OCI-LY3 (cell line): Measurements from ENCODE around the gene IRAG1.

Experiments used
- H2AFZ ChIP-seq: fragments of 200-600, 300-600 bp; shearing (Covaris generic); 2 replicates; pipeline ENCODE4 v1.6.0; 2014; ENCODE audit warnings: antibody characterized with exemption, low read depth, low read length
- H3K27ac ChIP-seq: fragments of 200-600, 300-600 bp; sonication (generic); 2 replicates; pipeline ENCODE4 v1.5.1; 2014; ENCODE audit warnings: mild to moderate bottlenecking, low read length, moderate library complexity, mixed read lengths
- H3K27me3 ChIP-seq: fragments of 200-600, 300-600 bp; sonication (generic); 2 replicates; pipeline ENCODE4 v1.6.1; 2014; ENCODE audit warnings: low read depth, low read length, mixed read lengths
- H3K36me3 ChIP-seq: fragments of 200-600, 300-600 bp; sonication (generic); replicated peaks from 2 replicates; pipeline ENCODE3; 2014; ENCODE audit warnings: low read depth, low read length, mixed read lengths
- H3K4me1 ChIP-seq: fragments of 300-600, 200-600 bp; sonication (generic); 2 replicates; pipeline ENCODE4 v1.6.1; 2014; ENCODE audit warnings: low read length, mixed read lengths
- H3K4me2 ChIP-seq: fragments of 200-600, 300-600 bp; sonication (generic); 2 replicates; pipeline ENCODE4 v1.6.1; 2014; ENCODE audit warnings: low read length, mixed read lengths
- H3K4me3 ChIP-seq: fragments of 300-600, 200-600 bp; sonication (generic); 2 replicates; pipeline ENCODE4 v1.5.1; 2014; ENCODE audit warnings: antibody characterized with exemption, mild to moderate bottlenecking, low read length, moderate library complexity
- H3K79me2 ChIP-seq: fragments of 300-600, 200-600 bp; shearing (Covaris generic); 2 replicates; pipeline ENCODE4 v1.6.1; 2014; ENCODE audit warnings: mild to moderate bottlenecking, low read length, mixed read lengths
- H3K9ac ChIP-seq: fragments of 300-600, 200-600 bp; shearing (Covaris generic); 2 replicates; pipeline ENCODE4 v1.6.0; 2014; ENCODE audit warnings: mild to moderate bottlenecking, low read length, moderate library complexity
- H3K9me3 ChIP-seq: fragments of 200-600, 300-600 bp; shearing (Covaris generic); 2 replicates; pipeline ENCODE4 v1.6.1; 2014; ENCODE audit warnings: low read length, mixed read lengths; ENCODE audit not compliant: insufficient read depth
- H4K20me1 ChIP-seq: fragments of 200-600, 300-600 bp; sonication (generic); 2 replicates; pipeline ENCODE4 v1.6.1; 2016; ENCODE audit warnings: low read length, mixed read lengths; ENCODE audit not compliant: insufficient read depth
- EZH2phosphoT487 ChIP-seq: fragments of 200-600 bp; shearing (Covaris generic); IDR thresholded peaks from 2 replicates; pipeline ENCODE4 v1.6.1; 2018; ENCODE audit warnings: antibody characterized with exemption, mixed run types, low read depth
- TF ChIP-seq, protein P1 (sequence below): fragments of 200-600, 300-600 bp; sonication (generic); IDR thresholded peaks from 2 replicates; pipeline ENCODE4 v1.5.1; 2014; ENCODE audit warnings: antibody characterized with exemption, low read length, low read depth

IRAG1 gene

DNA sequence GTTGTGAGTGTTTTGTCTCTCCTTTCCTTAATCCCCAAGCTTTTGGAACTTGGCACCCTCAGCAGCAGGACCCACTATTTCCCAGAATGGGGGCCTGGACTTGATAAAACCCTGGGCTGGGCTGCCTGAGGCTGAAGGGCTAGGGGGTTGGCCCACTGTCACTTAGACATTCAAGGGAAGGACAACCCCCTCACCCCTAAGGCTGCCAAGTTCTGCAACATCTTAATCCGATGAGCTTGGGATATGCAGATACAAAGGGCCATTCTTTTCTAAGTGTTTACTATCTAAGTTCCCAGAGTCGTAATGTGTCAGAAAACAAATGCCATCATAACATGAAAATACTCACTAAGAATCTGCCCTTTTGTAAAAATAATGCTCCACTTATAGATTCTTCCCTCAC, 42.9 kb downstream of the IRAG1 start:
- TF ChIP-seq EZH2phosphoT487, result no peak
- TF ChIP-seq, protein P1, sequence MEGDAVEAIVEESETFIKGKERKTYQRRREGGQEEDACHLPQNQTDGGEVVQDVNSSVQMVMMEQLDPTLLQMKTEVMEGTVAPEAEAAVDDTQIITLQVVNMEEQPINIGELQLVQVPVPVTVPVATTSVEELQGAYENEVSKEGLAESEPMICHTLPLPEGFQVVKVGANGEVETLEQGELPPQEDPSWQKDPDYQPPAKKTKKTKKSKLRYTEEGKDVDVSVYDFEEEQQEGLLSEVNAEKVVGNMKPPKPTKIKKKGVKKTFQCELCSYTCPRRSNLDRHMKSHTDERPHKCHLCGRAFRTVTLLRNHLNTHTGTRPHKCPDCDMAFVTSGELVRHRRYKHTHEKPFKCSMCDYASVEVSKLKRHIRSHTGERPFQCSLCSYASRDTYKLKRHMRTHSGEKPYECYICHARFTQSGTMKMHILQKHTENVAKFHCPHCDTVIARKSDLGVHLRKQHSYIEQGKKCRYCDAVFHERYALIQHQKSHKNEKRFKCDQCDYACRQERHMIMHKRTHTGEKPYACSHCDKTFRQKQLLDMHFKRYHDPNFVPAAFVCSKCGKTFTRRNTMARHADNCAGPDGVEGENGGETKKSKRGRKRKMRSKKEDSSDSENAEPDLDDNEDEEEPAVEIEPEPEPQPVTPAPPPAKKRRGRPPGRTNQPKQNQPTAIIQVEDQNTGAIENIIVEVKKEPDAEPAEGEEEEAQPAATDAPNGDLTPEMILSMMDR, result no peak
- H3K79me2 ChIP-seq, result no peaks in the 10 kb centered on the region
- no peaks in the 10 kb centered on the region for H3K27me3 ChIP-seq
- H3K4me2 ChIP-seq, result no peak overlapping the region
- no peaks in the 10 kb centered on the region for H3K9me3 ChIP-seq
- no peak overlapping the region for H2AFZ ChIP-seq
- no peak overlapping the region for H3K27ac ChIP-seq
- H3K4me1 ChIP-seq, result no peaks in the 10 kb centered on the region; the same call in 1 of the 2 replicates
- no peak overlapping the region for H3K4me3 ChIP-seq
- H4K20me1 ChIP-seq, result no peaks in the 10 kb centered on the region
- no peak overlapping the region for H3K9ac ChIP-seq
- H3K36me3 ChIP-seq, result no peaks in the 10 kb centered on the region

DNA sequence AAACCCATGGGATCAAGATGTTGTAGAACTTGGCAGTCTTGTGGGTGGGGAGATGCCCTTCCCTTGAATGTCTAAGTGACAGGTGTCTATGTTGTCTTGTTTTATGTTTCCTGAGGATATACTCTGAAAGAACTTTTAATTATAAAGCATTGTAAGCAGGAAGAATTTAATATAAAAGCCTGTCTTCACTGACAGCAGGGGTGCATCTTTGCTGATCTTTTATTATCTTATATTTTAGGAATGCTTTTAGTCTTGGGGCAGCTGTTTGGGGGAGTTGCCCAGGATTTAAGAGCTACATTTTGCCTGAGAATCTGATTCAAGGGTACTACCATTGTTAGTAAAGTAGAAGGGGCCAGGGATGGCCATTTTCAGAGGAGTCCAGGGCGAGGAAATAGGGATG, 43.4 kb downstream of the IRAG1 start:
- Histone ChIP-seq H2AFZ (no peak overlapping the region), H4K20me1 (no peaks in the 10 kb centered on the region), H3K4me1 (no peaks in the 10 kb centered on the region; the same call in 1 of the 2 replicates), H3K27me3 (no peaks in the 10 kb centered on the region), H3K36me3 (no peaks in the 10 kb centered on the region), H3K79me2 (no peaks in the 10 kb centered on the region), H3K27ac (no peak overlapping the region), H3K9me3 (no peaks in the 10 kb centered on the region), H3K4me2 (no peak overlapping the region), H3K4me3 (no peak overlapping the region), H3K9ac (no peak overlapping the region)
- TF ChIP-seq, protein P1, result no peak
- TF ChIP-seq EZH2phosphoT487, result no peak

DNA sequence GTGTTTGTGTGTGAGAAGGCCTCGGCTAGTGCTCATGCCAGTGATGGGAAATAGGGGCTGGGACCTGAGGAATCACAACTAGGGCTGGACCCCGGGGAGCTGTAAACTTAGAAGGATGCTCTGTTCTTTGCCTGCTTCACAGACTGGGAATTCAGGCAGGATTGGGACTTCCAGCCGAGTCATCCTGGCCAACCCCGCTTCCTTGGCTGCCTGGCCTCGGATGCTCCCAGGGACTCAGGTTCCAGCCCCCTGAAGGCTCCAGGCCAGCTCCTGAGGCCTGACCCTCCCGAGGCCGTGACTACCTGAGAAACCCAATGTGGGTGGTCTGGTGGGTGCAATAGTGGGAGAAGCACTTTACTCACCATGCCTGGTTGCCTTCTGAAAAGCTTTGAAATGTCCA, 44.7 kb downstream of the IRAG1 start:
- Histone ChIP-seq H3K36me3 (no peaks in the 10 kb centered on the region), H3K27ac (no peak overlapping the region), H3K4me2 (no peak overlapping the region), H3K9ac (no peak overlapping the region), H3K4me3 (no peak overlapping the region), H4K20me1 (no peaks in the 10 kb centered on the region), H3K79me2 (no peaks in the 10 kb centered on the region), H3K9me3 (no peaks in the 10 kb centered on the region), H2AFZ (no peak overlapping the region), H3K4me1 (no peaks in the 10 kb centered on the region), H3K27me3 (no peaks in the 10 kb centered on the region)
- TF ChIP-seq, protein P1, result no peak
- no peak for TF ChIP-seq EZH2phosphoT487

DNA sequence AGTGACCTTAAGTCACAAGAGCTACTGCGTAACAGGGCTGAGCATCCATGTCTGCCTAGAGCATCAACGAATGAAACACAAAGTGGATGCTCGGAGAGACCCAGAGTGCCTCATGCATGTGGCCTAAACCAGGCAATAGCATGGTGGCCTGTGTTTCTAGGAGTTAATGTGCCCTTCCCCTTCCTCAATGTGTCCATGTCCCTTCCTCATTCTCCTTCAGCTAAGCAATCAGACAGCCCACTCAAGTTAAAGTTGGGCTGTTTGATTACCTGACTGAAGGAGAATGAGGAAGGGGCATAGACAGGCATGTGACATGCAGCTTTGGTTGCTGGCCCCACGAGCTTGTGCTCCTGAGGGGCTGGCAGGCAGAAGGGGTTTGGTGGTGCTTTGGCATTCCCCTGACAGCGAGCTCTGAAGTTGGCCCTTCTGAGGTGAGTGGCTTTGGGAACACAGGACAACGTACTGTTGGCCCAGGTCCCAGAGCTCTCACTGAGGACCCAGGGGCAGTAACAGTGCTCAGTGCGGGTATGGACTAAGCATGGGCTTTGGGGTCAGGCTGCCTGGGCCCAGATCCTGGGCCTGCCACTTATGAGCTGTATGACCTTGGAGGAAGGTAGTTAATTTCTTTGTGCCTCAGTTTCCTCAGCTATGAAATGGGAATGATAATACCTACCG, 46.7 kb downstream of the IRAG1 start:
- Histone ChIP-seq H3K27me3 (no peaks in the 10 kb centered on the region), H3K9me3 (no peaks in the 10 kb centered on the region), H3K4me1 (peaks cover 8% of the 10 kb centered on the region), H3K9ac (no peak overlapping the region), H3K4me2 (no peak overlapping the region), H3K27ac (no peak overlapping the region), H3K4me3 (no peak overlapping the region), H2AFZ (no peak overlapping the region), H4K20me1 (no peaks in the 10 kb centered on the region), H3K79me2 (no peaks in the 10 kb centered on the region), H3K36me3 (no peaks in the 10 kb centered on the region)
- TF ChIP-seq EZH2phosphoT487, result no peak
